HFF-Myc (cell line): ENCODE data around the gene BLM.
A peak's percentile ranks its signal among the peaks of the same experiment; 100 is the strongest.

Experiments used
- DNase-seq: peaks from one replicate; pipeline ENCODE4 v3.0.0-alpha.2; 2011; ENCODE audit warnings: low read depth; ENCODE audit errors: extremely low read depth
- H3K4me3 ChIP-seq: replicated peaks from 2 replicates; pipeline ENCODE4 v1.5.1; 2011; ENCODE audit warnings: low read depth, mild to moderate bottlenecking, control low read depth, low read length
- CTCF ChIP-seq: IDR thresholded peaks from 2 replicates; pipeline ENCODE4 v1.5.1; 2012; ENCODE audit warnings: mild to moderate bottlenecking, low read depth, low read length, control low read depth; ENCODE audit errors: missing control alignments

BLM gene

GRCh38 chr15:90679959-90680358 is 37.2 kb upstream of the BLM start:
- H3K4me3 ChIP-seq = no peak overlapping the region
- no peak for DNase-seq
- TF ChIP-seq CTCF = no peak

GRCh38 chr15:90680371-90680935 is 36.7 kb upstream of the BLM start:
- peak; percentile 92 for DNase-seq
- H3K4me3 ChIP-seq = no peak overlapping the region
- TF ChIP-seq CTCF = no peak

- no peak overlapping the region for H3K4me3 ChIP-seq
- no peak for DNase-seq
- TF ChIP-seq CTCF = no peak
These were observed 36.1 kb upstream of the BLM start for GRCh38 chr15:90681056-90681455.

- no peak for DNase-seq
- TF ChIP-seq CTCF = no peak
- H3K4me3 ChIP-seq = no peak overlapping the region
These were observed 35.7 kb upstream of the BLM start for GRCh38 chr15:90681480-90681879.

- DNase-seq = no peak
- no peak overlapping the region for H3K4me3 ChIP-seq
- no peak for TF ChIP-seq CTCF
These were observed 33.8 kb upstream of the BLM start for GRCh38 chr15:90683371-90683770.

GRCh38 chr15:90683876-90684275 is 33.3 kb upstream of the BLM start:
- TF ChIP-seq CTCF = no peak
- H3K4me3 ChIP-seq = no peak overlapping the region
- DNase-seq = no peak

GRCh38 chr15:90684281-90684680 is 32.9 kb upstream of the BLM start:
- H3K4me3 ChIP-seq = no peak overlapping the region
- no peak for TF ChIP-seq CTCF
- no peak for DNase-seq
